Skeletal muscle satellite cell (primary cell): ENCODE measurements around the gene METAP1D.

ENCODE experiments used
- H3K27me3 ChIP-seq: 2 replicates; pipeline ENCODE4 v1.7.0; 2013; ENCODE audit warnings: low read length; ENCODE audit not compliant: control insufficient read depth, insufficient read depth
- H3K36me3 ChIP-seq: 2 replicates; pipeline ENCODE4 v1.7.0; 2013; ENCODE audit warnings: mild to moderate bottlenecking, control low read depth, low read length; ENCODE audit not compliant: insufficient read depth
- H3K4me1 ChIP-seq: 2 replicates; pipeline ENCODE4 v1.7.0; 2013; ENCODE audit warnings: low read length; ENCODE audit not compliant: control insufficient read depth, insufficient read depth
- H3K4me2 ChIP-seq: 2 replicates; pipeline ENCODE4 v1.7.0; 2013; ENCODE audit warnings: mild to moderate bottlenecking, low read length
- H3K4me3 ChIP-seq: 2 replicates; pipeline ENCODE4 v1.7.0; 2013; ENCODE audit warnings: low read length
- H3K9ac ChIP-seq: 2 replicates; pipeline ENCODE4 v1.7.0; 2013; ENCODE audit warnings: mild to moderate bottlenecking, low read depth, low read length, moderate library complexity
- H3K9me3 ChIP-seq: replicated peaks from 2 replicates; pipeline ENCODE4 v1.7.0; 2013; ENCODE audit warnings: mild to moderate bottlenecking, control low read depth, low read length

Gene METAP1D

GRCh38 chr2:172038121-172038520, 38.4 kb downstream of the METAP1D start:
- Histone ChIP-seq H3K36me3 (no peaks in the 10 kb centered on the region), H3K9ac (no peak overlapping the region), H3K4me2 (no peak overlapping the region), H3K4me3 (no peak overlapping the region), H3K9me3 (no peaks in the 10 kb centered on the region), H3K4me1 (peaks cover 7% of the 10 kb centered on the region), H3K27me3 (no peaks in the 10 kb centered on the region)

GRCh38 chr2:172038604-172039003, 38.9 kb downstream of the METAP1D start:
- Histone ChIP-seq H3K4me2 (no peak overlapping the region), H3K9ac (no peak overlapping the region), H3K27me3 (no peaks in the 10 kb centered on the region), H3K36me3 (no peaks in the 10 kb centered on the region), H3K4me3 (no peak overlapping the region), H3K9me3 (no peaks in the 10 kb centered on the region), H3K4me1 (peaks cover 7% of the 10 kb centered on the region)

- no peak overlapping the region for H3K9ac ChIP-seq
- H3K4me1 ChIP-seq = peaks cover 7% of the 10 kb centered on the region
- no peak overlapping the region for H3K4me3 ChIP-seq
- H3K27me3 ChIP-seq = no peaks in the 10 kb centered on the region
- H3K9me3 ChIP-seq = no peaks in the 10 kb centered on the region
- H3K4me2 ChIP-seq = no peak overlapping the region
- no peaks in the 10 kb centered on the region for H3K36me3 ChIP-seq
Measured at GRCh38 chr2:172039011-172039704, 39.4 kb downstream of the METAP1D start.

GRCh38 chr2:172040311-172040710, 40.6 kb downstream of the METAP1D start:
- Histone ChIP-seq H3K9ac (no peak overlapping the region), H3K9me3 (no peaks in the 10 kb centered on the region), H3K27me3 (no peaks in the 10 kb centered on the region)

GRCh38 chr2:172046080-172046678, 46.4 kb downstream of the METAP1D start:
- H3K27me3 ChIP-seq = no peaks in the 10 kb centered on the region
- H3K4me1 ChIP-seq = no peaks in the 10 kb centered on the region
- H3K4me3 ChIP-seq = no peak overlapping the region
- H3K36me3 ChIP-seq = no peaks in the 10 kb centered on the region
- no peak overlapping the region for H3K9ac ChIP-seq
- no peak overlapping the region for H3K4me2 ChIP-seq
- H3K9me3 ChIP-seq = no peaks in the 10 kb centered on the region

More at GRCh38 chr2:172040311-172040710, 40.6 kb downstream of the METAP1D start:
- H3K4me3 ChIP-seq = no peak overlapping the region
- H3K36me3 ChIP-seq = no peaks in the 10 kb centered on the region
- H3K4me1 ChIP-seq = peaks cover 7% of the 10 kb centered on the region
- no peak overlapping the region for H3K4me2 ChIP-seq

DNA sequence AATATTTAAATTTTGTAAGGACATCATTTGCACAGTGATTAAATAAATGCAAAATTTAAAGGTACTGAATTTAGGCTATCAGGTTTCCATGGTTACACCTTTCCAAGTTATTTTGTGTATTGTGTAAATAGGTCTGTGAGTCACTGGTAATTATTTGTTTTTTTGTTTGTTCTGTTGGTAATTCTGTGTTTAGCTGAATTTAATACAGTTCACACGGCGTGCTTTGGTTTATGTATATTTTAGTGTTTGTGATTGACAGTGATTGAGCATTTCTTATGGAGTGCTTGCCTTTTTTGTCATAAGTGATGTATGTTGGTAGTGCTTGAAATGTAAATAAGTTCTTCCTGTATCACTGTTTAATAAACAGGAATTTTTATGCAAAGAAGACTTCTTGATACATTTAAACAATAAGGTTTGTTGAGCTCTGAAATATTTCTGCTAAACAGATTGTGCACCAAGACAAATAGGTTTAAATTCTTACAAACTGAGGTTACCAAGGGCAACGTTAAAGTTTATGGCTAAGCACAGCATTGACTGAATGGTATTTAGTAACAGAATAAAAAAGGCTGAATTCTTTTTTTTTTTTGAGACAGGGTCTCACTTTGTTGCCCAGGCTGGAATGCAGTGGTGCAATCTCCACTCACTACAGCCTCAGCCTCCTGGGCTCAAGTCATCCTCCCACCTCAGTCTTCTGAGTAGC, 47.3 kb downstream of the METAP1D start:
- Histone ChIP-seq H3K36me3 (no peaks in the 10 kb centered on the region), H3K4me3 (no peak overlapping the region), H3K27me3 (no peaks in the 10 kb centered on the region), H3K4me2 (no peak overlapping the region), H3K9ac (no peak overlapping the region), H3K4me1 (peaks cover 2% of the 10 kb centered on the region), H3K9me3 (no peaks in the 10 kb centered on the region)

GRCh38 chr2:172047566-172048507, 48.1 kb downstream of the METAP1D start:
- Histone ChIP-seq H3K4me2 (no peak overlapping the region), H3K4me3 (no peak overlapping the region), H3K9ac (no peak overlapping the region), H3K4me1 (peaks cover 7% of the 10 kb centered on the region), H3K36me3 (no peaks in the 10 kb centered on the region), H3K27me3 (no peaks in the 10 kb centered on the region), H3K9me3 (no peaks in the 10 kb centered on the region)

DNA sequence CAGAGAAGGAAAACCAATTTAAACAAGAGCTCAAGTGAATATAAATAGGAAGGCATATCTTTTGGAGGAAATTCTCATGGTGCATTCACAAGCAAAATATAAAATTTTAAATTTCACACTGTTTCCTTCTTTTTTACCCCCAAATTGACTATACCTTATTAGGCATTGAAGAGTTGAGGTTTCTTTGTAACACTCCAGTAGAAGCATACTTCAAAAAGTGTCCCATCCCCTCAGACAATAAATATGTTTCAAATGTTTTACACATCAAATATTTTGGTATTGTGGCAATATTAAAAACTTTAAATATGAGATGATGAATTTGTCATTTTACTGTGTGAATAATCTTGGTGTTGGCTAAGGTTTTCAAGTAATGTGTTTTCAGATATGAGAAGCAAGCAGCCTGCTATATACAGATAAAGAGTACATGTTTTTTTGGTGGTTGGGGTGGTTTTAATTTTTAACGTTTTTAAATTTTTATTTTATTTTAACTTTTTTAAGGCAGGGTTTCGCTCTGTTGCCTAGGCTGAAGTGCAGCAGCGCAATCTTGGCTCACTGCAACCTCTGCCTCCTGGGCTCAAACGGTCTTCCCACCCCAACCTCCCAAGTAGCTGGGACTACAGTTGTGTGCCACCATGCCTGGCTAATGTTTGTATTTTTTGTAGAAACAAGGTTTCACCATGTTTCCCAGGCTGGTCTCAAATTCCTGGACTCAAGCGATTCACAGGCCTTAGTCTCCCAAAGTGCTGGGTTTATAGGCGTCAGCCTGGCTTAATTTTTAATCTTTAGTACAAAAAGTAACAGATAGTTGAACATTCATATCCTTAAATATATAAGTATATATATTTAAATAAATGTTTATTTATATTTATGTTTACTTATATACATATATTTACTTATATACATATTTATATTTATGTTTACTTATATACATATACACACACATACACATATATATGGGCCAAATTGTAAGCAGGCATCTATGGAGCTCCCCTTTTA, 49.1 kb downstream of the METAP1D start:
- Histone ChIP-seq H3K4me3 (no peak overlapping the region), H3K4me2 (no peak overlapping the region), H3K9me3 (no peaks in the 10 kb centered on the region), H3K9ac (no peak overlapping the region), H3K27me3 (no peaks in the 10 kb centered on the region), H3K36me3 (no peaks in the 10 kb centered on the region), H3K4me1 (peaks cover 7% of the 10 kb centered on the region)

DNA sequence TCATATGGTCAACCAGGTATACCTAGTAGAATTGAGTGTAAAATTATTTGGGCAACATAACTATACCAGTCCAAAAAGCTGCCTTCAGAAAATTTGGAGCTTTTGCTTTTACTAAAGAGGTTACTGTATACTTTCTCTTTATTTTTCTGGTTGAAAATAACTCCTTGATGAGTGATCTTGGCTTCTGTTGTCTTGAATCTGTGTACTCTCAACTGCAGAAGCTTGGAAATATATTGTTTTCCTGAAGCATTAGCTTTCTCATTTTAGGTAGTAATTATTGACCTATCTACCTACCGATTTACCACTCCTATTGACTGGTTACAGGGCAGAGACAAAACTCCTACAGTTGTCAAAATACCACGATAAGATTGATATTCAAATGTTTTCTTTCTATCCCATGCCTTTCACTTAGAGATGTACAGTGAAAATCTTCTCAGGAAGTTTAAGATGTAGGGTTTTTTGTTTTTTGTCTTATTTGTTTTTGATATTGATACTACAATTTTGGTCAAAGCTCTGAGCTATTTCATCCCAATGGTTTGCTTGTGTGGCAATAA, 49.9 kb downstream of the METAP1D start:
- H3K27me3 ChIP-seq = no peaks in the 10 kb centered on the region
- H3K9ac ChIP-seq = no peak overlapping the region
- H3K9me3 ChIP-seq = no peaks in the 10 kb centered on the region
- H3K4me3 ChIP-seq = no peak overlapping the region
- H3K4me1 ChIP-seq = peaks cover 7% of the 10 kb centered on the region
- no peaks in the 10 kb centered on the region for H3K36me3 ChIP-seq
- H3K4me2 ChIP-seq = no peak overlapping the region

- H3K36me3 ChIP-seq = no peaks in the 10 kb centered on the region
Measured at GRCh38 chr2:172050479-172051125, 50.8 kb downstream of the METAP1D start.

More at GRCh38 chr2:172050479-172051125, 50.8 kb downstream of the METAP1D start:
- H3K9me3 ChIP-seq = no peaks in the 10 kb centered on the region
- no peak overlapping the region for H3K9ac ChIP-seq
- H3K4me3 ChIP-seq = no peak overlapping the region
- peaks cover 7% of the 10 kb centered on the region for H3K4me1 ChIP-seq
- H3K4me2 ChIP-seq = no peak overlapping the region
- H3K27me3 ChIP-seq = no peaks in the 10 kb centered on the region
